HepG2 (cell line): ENCODE data around the gene PAN2. TPM values are rescaled to one million over a fixed set of nuclear protein-coding genes. Genes with fewer than 3 reads are reported as not detected.

Experiments used
- BORCS8-MEF2B ChIP-seq: sonication (generic); formaldehyde crosslinking; IDR thresholded peaks from 2 replicates; pipeline ENCODE4 v1.8.0; 2022; ENCODE audit warnings: mild to moderate bottlenecking, missing genetic modification reagents
- HMG20A ChIP-seq: IDR thresholded peaks from 2 replicates; pipeline ENCODE4 v1.6.1; 2016; ENCODE audit warnings: borderline replicate concordance
- NFKB2 ChIP-seq: sonication (generic); formaldehyde crosslinking; IDR thresholded peaks from 2 replicates; pipeline ENCODE4 v1.4.0; 2020; ENCODE audit warnings: missing genetic modification reagents, borderline replicate concordance
- NONO ChIP-seq, 2 experiments: fragments of 450-650 bp in 1 of 2; sonication (generic) in 1 of 2; formaldehyde crosslinking in 1 of 2; IDR thresholded peaks in 1 of 2; conservative IDR thresholded peaks in 1 of 2; 2 replicates each; pipeline versions ENCODE4 v1.6.1 to v1.8.0; 2017 to 2022; ENCODE audit warnings: mild to moderate bottlenecking in 1 of 2, missing genetic modification reagents in 1 of 2, moderate library complexity in 1 of 2
- PPARG ChIP-seq: conservative IDR thresholded peaks from 2 replicates; pipeline ENCODE4 v1.6.1; 2016; ENCODE audit warnings: missing biosample characterization, missing genetic modification reagents
- SIN3B ChIP-seq: fragments of 150-350 bp; IDR thresholded peaks from 2 replicates; pipeline ENCODE4 v1.6.1; 2014; ENCODE audit warnings: low read length
- SP2 ChIP-seq: sonication (generic); formaldehyde crosslinking; IDR thresholded peaks from 2 replicates; pipeline ENCODE4 v1.5.1; 2020; ENCODE audit warnings: mild to moderate bottlenecking, missing genetic modification reagents
- ZBTB7B ChIP-seq: sonication (generic); formaldehyde crosslinking; IDR thresholded peaks from 2 replicates; pipeline ENCODE4 v1.4.0; 2020; ENCODE audit warnings: missing genetic modification reagents
- ZFP36L1 ChIP-seq: sonication (generic); formaldehyde crosslinking; IDR thresholded peaks from 2 replicates; pipeline ENCODE4 v1.8.0; 2022; ENCODE audit warnings: mild to moderate bottlenecking, missing genetic modification reagents, moderate library complexity
- ZFP62 ChIP-seq: sonication (generic); formaldehyde crosslinking; IDR thresholded peaks from 2 replicates; pipeline ENCODE4 v1.4.0; 2020; ENCODE audit warnings: missing genetic modification reagents
- ZFX ChIP-seq: sonication (generic); formaldehyde crosslinking; IDR thresholded peaks from 2 replicates; pipeline ENCODE4 v1.4.0; 2020; ENCODE audit warnings: mild to moderate bottlenecking, low read depth, missing genetic modification reagents, moderate library complexity
- ZNF124 ChIP-seq: sonication (generic); formaldehyde crosslinking; IDR thresholded peaks from 2 replicates; pipeline ENCODE4 v1.4.0; 2020; ENCODE audit warnings: missing genetic modification reagents
- ZNF296 ChIP-seq: sonication (generic); formaldehyde crosslinking; conservative IDR thresholded peaks from 2 replicates; pipeline ENCODE4 v1.5.0; 2020; ENCODE audit warnings: mild to moderate bottlenecking, missing genetic modification reagents
- ZNF343 ChIP-seq: sonication (generic); formaldehyde crosslinking; IDR thresholded peaks from 2 replicates; pipeline ENCODE4 v1.4.0; 2020; ENCODE audit warnings: mild to moderate bottlenecking, missing genetic modification reagents
- ZNF556 ChIP-seq: sonication (generic); formaldehyde crosslinking; IDR thresholded peaks from 2 replicates; pipeline ENCODE4 v1.4.0; 2020; ENCODE audit warnings: mild to moderate bottlenecking, missing genetic modification reagents, borderline replicate concordance
- polyA plus RNA-seq, 8 experiments: library from polyadenylated mRNA; depleted of rRNA in 3 of 8; stranded (reverse) in 7 of 8; unstranded in 1 of 8; fragments of >200 nt; fragmentation: Illumina TruSeq in 4 of 8; extraction: Trizol in 4 of 8; gene quantifications; 2 replicates each; pipeline versions ENCODE4 v1.2.1 to v1.2.3, GENCODE V29; 2011 to 2016; ENCODE audit warnings: low read depth in 4 of 8, missing spikeins in 1 of 8, mixed read lengths in 1 of 8; ENCODE audit not compliant: insufficient read depth in 1 of 8
- total RNA-seq, 5 experiments: library from RNA; depleted of rRNA; stranded (reverse); fragments of >200 nt; fragmentation: Illumina TruSeq; extraction: Trizol; gene quantifications; 2 replicates each; pipeline ENCODE4 v1.2.3, GENCODE V29; 2016; ENCODE audit warnings: low read depth in 1 of 5
- TF ChIP-seq, protein P1 (sequence below): sonication (generic); formaldehyde crosslinking; IDR thresholded peaks from 2 replicates; pipeline ENCODE4 v1.4.0; 2020; ENCODE audit warnings: missing genetic modification reagents, borderline replicate concordance
- TF ChIP-seq, protein P2 (sequence below): sonication (generic); formaldehyde crosslinking; IDR thresholded peaks from 2 replicates; pipeline ENCODE4 v1.4.0; 2020; ENCODE audit warnings: missing genetic modification reagents

The PAN2 gene
- total and polyA plus RNA-seq, 2 of the 13 experiments (the other 11 are each of a cell fraction or from before 2014, with no cell fraction given): 27.2 to 61.1 TPM

DNA sequence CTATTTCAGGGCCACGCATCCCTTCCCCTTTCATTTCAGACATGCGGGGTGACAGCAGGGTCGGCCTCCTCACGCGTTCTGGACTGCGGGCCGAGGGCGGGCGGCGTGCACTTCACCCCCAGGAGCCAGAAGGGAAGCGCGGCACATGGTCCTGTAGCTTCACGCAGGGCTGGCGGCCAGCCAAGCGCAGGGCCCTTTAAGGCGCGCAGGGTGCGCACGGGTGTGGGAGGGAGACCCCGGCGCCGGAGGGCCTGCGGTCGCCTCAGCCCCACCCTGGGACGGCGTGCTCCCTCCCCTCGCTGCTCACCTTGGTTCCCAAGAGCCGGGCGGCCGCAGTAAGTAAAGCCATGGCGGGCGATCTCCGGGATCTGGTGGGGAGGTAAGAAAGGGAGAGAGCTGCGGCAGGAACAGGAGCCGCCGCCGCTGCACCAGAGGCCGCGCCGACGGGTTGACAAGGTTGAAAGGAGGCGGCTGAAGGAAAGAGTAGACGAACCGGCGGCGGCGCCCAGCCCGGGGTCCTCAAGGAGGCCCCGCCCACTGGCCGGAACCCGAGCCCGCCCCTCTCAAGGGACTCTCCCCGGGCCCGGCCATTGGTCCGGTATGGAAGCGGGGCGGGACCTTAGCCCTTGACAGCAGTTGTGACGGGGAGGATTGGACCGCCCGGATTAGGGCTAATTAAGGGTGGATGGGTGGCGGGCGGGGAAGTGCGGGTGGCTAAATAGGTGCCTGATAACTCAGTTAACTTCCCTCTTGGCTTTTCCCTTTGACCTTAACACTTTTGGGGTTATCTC is 33.8 kb downstream of the PAN2 start, which contains the start of gene CS (continued):
- TF ChIP-seq, protein P1, sequence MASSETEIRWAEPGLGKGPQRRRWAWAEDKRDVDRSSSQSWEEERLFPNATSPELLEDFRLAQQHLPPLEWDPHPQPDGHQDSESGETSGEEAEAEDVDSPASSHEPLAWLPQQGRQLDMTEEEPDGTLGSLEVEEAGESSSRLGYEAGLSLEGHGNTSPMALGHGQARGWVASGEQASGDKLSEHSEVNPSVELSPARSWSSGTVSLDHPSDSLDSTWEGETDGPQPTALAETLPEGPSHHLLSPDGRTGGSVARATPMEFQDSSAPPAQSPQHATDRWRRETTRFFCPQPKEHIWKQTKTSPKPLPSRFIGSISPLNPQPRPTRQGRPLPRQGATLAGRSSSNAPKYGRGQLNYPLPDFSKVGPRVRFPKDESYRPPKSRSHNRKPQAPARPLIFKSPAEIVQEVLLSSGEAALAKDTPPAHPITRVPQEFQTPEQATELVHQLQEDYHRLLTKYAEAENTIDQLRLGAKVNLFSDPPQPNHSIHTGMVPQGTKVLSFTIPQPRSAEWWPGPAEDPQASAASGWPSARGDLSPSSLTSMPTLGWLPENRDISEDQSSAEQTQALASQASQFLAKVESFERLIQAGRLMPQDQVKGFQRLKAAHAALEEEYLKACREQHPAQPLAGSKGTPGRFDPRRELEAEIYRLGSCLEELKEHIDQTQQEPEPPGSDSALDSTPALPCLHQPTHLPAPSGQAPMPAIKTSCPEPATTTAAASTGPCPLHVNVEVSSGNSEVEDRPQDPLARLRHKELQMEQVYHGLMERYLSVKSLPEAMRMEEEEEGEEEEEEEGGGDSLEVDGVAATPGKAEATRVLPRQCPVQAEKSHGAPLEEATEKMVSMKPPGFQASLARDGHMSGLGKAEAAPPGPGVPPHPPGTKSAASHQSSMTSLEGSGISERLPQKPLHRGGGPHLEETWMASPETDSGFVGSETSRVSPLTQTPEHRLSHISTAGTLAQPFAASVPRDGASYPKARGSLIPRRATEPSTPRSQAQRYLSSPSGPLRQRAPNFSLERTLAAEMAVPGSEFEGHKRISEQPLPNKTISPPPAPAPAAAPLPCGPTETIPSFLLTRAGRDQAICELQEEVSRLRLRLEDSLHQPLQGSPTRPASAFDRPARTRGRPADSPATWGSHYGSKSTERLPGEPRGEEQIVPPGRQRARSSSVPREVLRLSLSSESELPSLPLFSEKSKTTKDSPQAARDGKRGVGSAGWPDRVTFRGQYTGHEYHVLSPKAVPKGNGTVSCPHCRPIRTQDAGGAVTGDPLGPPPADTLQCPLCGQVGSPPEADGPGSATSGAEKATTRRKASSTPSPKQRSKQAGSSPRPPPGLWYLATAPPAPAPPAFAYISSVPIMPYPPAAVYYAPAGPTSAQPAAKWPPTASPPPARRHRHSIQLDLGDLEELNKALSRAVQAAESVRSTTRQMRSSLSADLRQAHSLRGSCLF (CRISPR knock-in tag): no peak
- peak; percentile 81 for TF ChIP-seq ZFX (CRISPR knock-in tag)
- no peak for TF ChIP-seq PPARG (CRISPR knock-in tag)
- TF ChIP-seq NFKB2 (CRISPR knock-in tag): no peak
- no peak for TF ChIP-seq NONO (IDR thresholded peaks at IDR 0.05)
- peak; percentile 47; the same call in 1 of the 2 replicates for TF ChIP-seq NONO (CRISPR knock-in tag; conservative IDR thresholded peaks at IDR 0.05)
- peak; percentile 90 for TF ChIP-seq SP2
- TF ChIP-seq, protein P2, sequence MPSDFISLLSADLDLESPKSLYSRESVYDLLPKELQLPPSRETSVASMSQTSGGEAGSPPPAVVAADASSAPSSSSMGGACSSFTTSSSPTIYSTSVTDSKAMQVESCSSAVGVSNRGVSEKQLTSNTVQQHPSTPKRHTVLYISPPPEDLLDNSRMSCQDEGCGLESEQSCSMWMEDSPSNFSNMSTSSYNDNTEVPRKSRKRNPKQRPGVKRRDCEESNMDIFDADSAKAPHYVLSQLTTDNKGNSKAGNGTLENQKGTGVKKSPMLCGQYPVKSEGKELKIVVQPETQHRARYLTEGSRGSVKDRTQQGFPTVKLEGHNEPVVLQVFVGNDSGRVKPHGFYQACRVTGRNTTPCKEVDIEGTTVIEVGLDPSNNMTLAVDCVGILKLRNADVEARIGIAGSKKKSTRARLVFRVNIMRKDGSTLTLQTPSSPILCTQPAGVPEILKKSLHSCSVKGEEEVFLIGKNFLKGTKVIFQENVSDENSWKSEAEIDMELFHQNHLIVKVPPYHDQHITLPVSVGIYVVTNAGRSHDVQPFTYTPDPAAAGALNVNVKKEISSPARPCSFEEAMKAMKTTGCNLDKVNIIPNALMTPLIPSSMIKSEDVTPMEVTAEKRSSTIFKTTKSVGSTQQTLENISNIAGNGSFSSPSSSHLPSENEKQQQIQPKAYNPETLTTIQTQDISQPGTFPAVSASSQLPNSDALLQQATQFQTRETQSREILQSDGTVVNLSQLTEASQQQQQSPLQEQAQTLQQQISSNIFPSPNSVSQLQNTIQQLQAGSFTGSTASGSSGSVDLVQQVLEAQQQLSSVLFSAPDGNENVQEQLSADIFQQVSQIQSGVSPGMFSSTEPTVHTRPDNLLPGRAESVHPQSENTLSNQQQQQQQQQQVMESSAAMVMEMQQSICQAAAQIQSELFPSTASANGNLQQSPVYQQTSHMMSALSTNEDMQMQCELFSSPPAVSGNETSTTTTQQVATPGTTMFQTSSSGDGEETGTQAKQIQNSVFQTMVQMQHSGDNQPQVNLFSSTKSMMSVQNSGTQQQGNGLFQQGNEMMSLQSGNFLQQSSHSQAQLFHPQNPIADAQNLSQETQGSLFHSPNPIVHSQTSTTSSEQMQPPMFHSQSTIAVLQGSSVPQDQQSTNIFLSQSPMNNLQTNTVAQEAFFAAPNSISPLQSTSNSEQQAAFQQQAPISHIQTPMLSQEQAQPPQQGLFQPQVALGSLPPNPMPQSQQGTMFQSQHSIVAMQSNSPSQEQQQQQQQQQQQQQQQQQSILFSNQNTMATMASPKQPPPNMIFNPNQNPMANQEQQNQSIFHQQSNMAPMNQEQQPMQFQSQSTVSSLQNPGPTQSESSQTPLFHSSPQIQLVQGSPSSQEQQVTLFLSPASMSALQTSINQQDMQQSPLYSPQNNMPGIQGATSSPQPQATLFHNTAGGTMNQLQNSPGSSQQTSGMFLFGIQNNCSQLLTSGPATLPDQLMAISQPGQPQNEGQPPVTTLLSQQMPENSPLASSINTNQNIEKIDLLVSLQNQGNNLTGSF (CRISPR knock-in tag): no peak
- TF ChIP-seq ZFP36L1 (CRISPR knock-in tag): peak; percentile 88; the same call in 1 of the 2 replicates
- TF ChIP-seq ZNF296 (CRISPR knock-in tag): no peak
- no peak for TF ChIP-seq HMG20A (CRISPR knock-in tag)
- TF ChIP-seq ZBTB7B (CRISPR knock-in tag): peak; percentile 60; the same call in 1 of the 2 replicates
- TF ChIP-seq ZNF343 (CRISPR knock-in tag): 0 out of 2 replicates have a peak, but pooled peaks have one; percentile 44
- no peak for TF ChIP-seq ZFP62 (CRISPR knock-in tag)
- TF ChIP-seq BORCS8-MEF2B: peak; percentile 11; the same call in 1 of the 2 replicates
- peak; percentile 59; the same call in 1 of the 2 replicates for TF ChIP-seq ZNF556 (CRISPR knock-in tag)
- TF ChIP-seq SIN3B: no peak
- no peak for TF ChIP-seq ZNF124 (CRISPR knock-in tag)
